SK-N-MC (cell line): ENCODE results near the gene PDE4D.

ENCODE experiments used
- EZH2 ChIP-seq: fragments of 200-600 bp; sonication (generic); IDR thresholded peaks from one replicate; pipeline ENCODE4 v1.6.1; 2017; ENCODE audit warnings: antibody characterized with exemption
- FOXP2 ChIP-seq: optimal IDR thresholded peaks from 2 replicates; pipeline ENCODE3; 2011; ENCODE audit warnings: mild to moderate bottlenecking, moderate library complexity; ENCODE audit not compliant: insufficient read depth; ENCODE audit errors: extremely low read length, control extremely low read depth
- POLR2AphosphoS5 ChIP-seq: IDR thresholded peaks from 2 replicates; pipeline ENCODE4 v1.6.1; 2012; ENCODE audit warnings: mild to moderate bottlenecking, low read depth, low read length, borderline replicate concordance

GRCh38 chr5:59605915-59606314, 287.6 kb downstream of the PDE4D start:
- no peak for TF ChIP-seq POLR2AphosphoS5
- no peak for TF ChIP-seq EZH2
- TF ChIP-seq FOXP2: no peak
